Measurements from ENCODE around the gene PPM1H.

- TF ChIP-seq, protein P1, sequence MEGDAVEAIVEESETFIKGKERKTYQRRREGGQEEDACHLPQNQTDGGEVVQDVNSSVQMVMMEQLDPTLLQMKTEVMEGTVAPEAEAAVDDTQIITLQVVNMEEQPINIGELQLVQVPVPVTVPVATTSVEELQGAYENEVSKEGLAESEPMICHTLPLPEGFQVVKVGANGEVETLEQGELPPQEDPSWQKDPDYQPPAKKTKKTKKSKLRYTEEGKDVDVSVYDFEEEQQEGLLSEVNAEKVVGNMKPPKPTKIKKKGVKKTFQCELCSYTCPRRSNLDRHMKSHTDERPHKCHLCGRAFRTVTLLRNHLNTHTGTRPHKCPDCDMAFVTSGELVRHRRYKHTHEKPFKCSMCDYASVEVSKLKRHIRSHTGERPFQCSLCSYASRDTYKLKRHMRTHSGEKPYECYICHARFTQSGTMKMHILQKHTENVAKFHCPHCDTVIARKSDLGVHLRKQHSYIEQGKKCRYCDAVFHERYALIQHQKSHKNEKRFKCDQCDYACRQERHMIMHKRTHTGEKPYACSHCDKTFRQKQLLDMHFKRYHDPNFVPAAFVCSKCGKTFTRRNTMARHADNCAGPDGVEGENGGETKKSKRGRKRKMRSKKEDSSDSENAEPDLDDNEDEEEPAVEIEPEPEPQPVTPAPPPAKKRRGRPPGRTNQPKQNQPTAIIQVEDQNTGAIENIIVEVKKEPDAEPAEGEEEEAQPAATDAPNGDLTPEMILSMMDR (IDR thresholded peaks at IDR 0.05; ENCODE audit: low read depth, low read length): no peak
- no peak for TF ChIP-seq MYC (IDR thresholded peaks at IDR 0.05; ENCODE audit: low read depth, low read length)
These were observed 304.8 kb downstream of the PPM1H start for GRCh38 chr12:62629971-62630739.
